CD14-positive monocyte (primary cell): ENCODE data around the gene SCG2. TPM values are rescaled to one million over a fixed set of nuclear protein-coding genes. Genes with fewer than 3 reads are reported as not detected.

Experiments used
- DNase-seq, 3 donors: peaks; one replicate each; pipeline ENCODE4 v3.0.0-alpha.2; 2011 to 2022
- H2AFZ ChIP-seq: 2 replicates; pipeline ENCODE4 v1.6.0; 2012; ENCODE audit warnings: mild to moderate bottlenecking, low read depth, low read length, inconsistent platforms; ENCODE audit not compliant: insufficient read depth, poor library complexity, severe bottlenecking
- H3K27ac ChIP-seq, 2 donors: 1 replicate in 1 of 2; 2 replicates in 1 of 2; pipeline ENCODE4 v1.5.1; 2012 to 2013; ENCODE audit warnings: low read length in 2 of 2, control low read depth in 1 of 2, inconsistent platforms in 1 of 2, low read depth in 1 of 2, mild to moderate bottlenecking in 1 of 2
- H3K27me3 ChIP-seq, 2 donors: one replicate each; pipeline versions ENCODE4 v1.6.0 to v1.6.1; 2011 to 2013; ENCODE audit warnings: low read length in 2 of 2; ENCODE audit not compliant: control insufficient read depth in 2 of 2, insufficient read depth in 2 of 2
- H3K36me3 ChIP-seq, 2 donors: replicated peaks in 1 of 2; 1 replicate in 1 of 2; 2 replicates in 1 of 2; pipeline versions ENCODE4 v1.5.1 to v1.6.1; 2012 to 2013; ENCODE audit warnings: low read length in 2 of 2, control low read depth in 1 of 2, inconsistent platforms in 1 of 2, mild to moderate bottlenecking in 1 of 2; ENCODE audit not compliant: insufficient read depth in 2 of 2, control insufficient read depth in 1 of 2
- H3K4me1 ChIP-seq, 2 donors: 1 replicate in 1 of 2; 2 replicates in 1 of 2; pipeline versions ENCODE4 v1.5.1 to v1.6.1; 2012 to 2013; ENCODE audit warnings: low read length in 2 of 2, control low read depth in 1 of 2, inconsistent platforms in 1 of 2, mild to moderate bottlenecking in 1 of 2, moderate library complexity in 1 of 2; ENCODE audit not compliant: insufficient read depth in 2 of 2, control insufficient read depth in 1 of 2
- H3K4me2 ChIP-seq: replicated peaks from 2 replicates; pipeline ENCODE3; 2012; ENCODE audit warnings: low read length, moderate library complexity, mild to moderate bottlenecking; ENCODE audit not compliant: poor library complexity, severe bottlenecking; ENCODE audit errors: extremely low read depth
- H3K4me3 ChIP-seq, 3 experiments: fragments of 200-600 bp in 1 of 3; sonication (generic) in 1 of 3; replicated peaks in 1 of 3; 1 replicate in 2 of 3; 2 replicates in 1 of 3; pipeline ENCODE4 v1.5.1; 2011 to 2013; ENCODE audit warnings: low read length in 3 of 3, mild to moderate bottlenecking in 3 of 3, control low read depth in 2 of 3, low read depth in 2 of 3, inconsistent platforms in 1 of 3, moderate library complexity in 1 of 3
- H3K79me2 ChIP-seq: 2 replicates; pipeline ENCODE4 v1.6.0; 2012; ENCODE audit warnings: mild to moderate bottlenecking, control low read depth, inconsistent platforms, low read length, moderate library complexity; ENCODE audit not compliant: insufficient read depth
- H3K9ac ChIP-seq: 2 replicates; pipeline ENCODE4 v1.6.0; 2017; ENCODE audit warnings: low read length, mild to moderate bottlenecking; ENCODE audit not compliant: insufficient read depth, poor library complexity, severe bottlenecking
- H3K9me3 ChIP-seq, 2 donors: replicated peaks in 1 of 2; 1 replicate in 1 of 2; 2 replicates in 1 of 2; pipeline versions ENCODE4 v1.5.1 to v1.6.1; 2012 to 2013; ENCODE audit warnings: low read length in 2 of 2, control low read depth in 1 of 2; ENCODE audit not compliant: control insufficient read depth in 1 of 2, insufficient read depth in 1 of 2
- H4K20me1 ChIP-seq: 2 replicates; pipeline ENCODE4 v1.6.0; 2012; ENCODE audit warnings: mild to moderate bottlenecking, low read length, control low read depth, moderate library complexity; ENCODE audit not compliant: insufficient read depth
- H3K27ac Mint-ChIP-seq, 7 donors: one replicate each; pipeline ENCODE4 v1.8.0; 2020; ENCODE audit warnings: mild to moderate bottlenecking in 7 of 7, mixed read lengths in 7 of 7, moderate library complexity in 6 of 7, inconsistent platforms in 2 of 7
- H3K27me3 Mint-ChIP-seq, 3 donors: one replicate each; pipeline ENCODE4 v1.8.0; 2021 to 2022; ENCODE audit warnings: low read depth in 3 of 3, mild to moderate bottlenecking in 3 of 3, mixed read lengths in 3 of 3, moderate library complexity in 3 of 3, inconsistent platforms in 1 of 3
- H3K36me3 Mint-ChIP-seq, 2 donors: one replicate each; pipeline ENCODE4 v1.8.0; 2020; ENCODE audit warnings: mixed read lengths in 2 of 2, inconsistent platforms in 1 of 2, mild to moderate bottlenecking in 1 of 2
- H3K4me1 Mint-ChIP-seq: one replicate; pipeline ENCODE4 v1.8.0; 2020; ENCODE audit warnings: mild to moderate bottlenecking, mixed read lengths
- H3K4me3 Mint-ChIP-seq, 2 donors: one replicate each; pipeline ENCODE4 v1.8.0; 2020; ENCODE audit warnings: mild to moderate bottlenecking in 2 of 2, mixed read lengths in 2 of 2, moderate library complexity in 1 of 2
- H3K9me3 Mint-ChIP-seq, 7 donors: one replicate each; pipeline ENCODE4 v1.8.0; 2020 to 2022; ENCODE audit warnings: mixed read lengths in 7 of 7, mild to moderate bottlenecking in 6 of 7, moderate library complexity in 6 of 7, inconsistent platforms in 2 of 7
- CTCF ChIP-seq: fragments of 200-600 bp; IDR thresholded peaks from one replicate; pipeline ENCODE4 v1.8.0; 2022; ENCODE audit warnings: antibody characterized with exemption, mild to moderate bottlenecking
- WGBS: methylation state at CpG from one replicate; pipeline ENCODE4 v1.1.5; 2013; ENCODE audit warnings: missing lambda C conversion rate; ENCODE audit not compliant: insufficient coverage; 5-methylcytosine and 5-hydroxymethylcytosine counted together
- intact Hi-C, 2 donors: fragments of 100-400 bp; cut with micrococcal nuclease; formaldehyde crosslinking; loops; one replicate each; pipeline versions ENCODE4 v1.15.0 to v1.15.1; 2023
- polyA plus RNA-seq, 3 donors: library from polyadenylated mRNA; depleted of rRNA in 1 of 3; unstranded in 2 of 3; stranded (reverse) in 1 of 3; fragments of 300-500 nt in 2 of 3; fragments of >200 nt in 1 of 3; fragmentation: Illumina TruSeq in 2 of 3; gene quantifications; 1 replicate in 2 of 3; 2 replicates in 1 of 3; pipeline ENCODE4 v1.2.3, GENCODE V29; 2012 to 2021

The SCG2 gene
- polyA plus RNA-seq, 3 donors = not detected

- H3K27me3 ChIP-seq = no peaks in the 10 kb centered on the region
- no peak for DNase-seq
- H3K27ac ChIP-seq = no peak overlapping the region
- no peak overlapping the region for H3K9ac ChIP-seq
- no peak overlapping the region for H3K27ac Mint-ChIP-seq
- H3K4me2 ChIP-seq = no peak overlapping the region
- no peaks in the 10 kb centered on the region for H3K4me1 ChIP-seq
- H3K4me3 ChIP-seq = no peak overlapping the region
- no peaks in the 10 kb centered on the region for H3K36me3 Mint-ChIP-seq
- H3K4me3 Mint-ChIP-seq = no peak overlapping the region
- H3K27me3 Mint-ChIP-seq = peaks cover 2 to 5% (median 2%) of the 10 kb centered on the region in 3 donors
- no peaks in the 10 kb centered on the region for H3K4me1 Mint-ChIP-seq
- H3K9me3 ChIP-seq = no peaks in the 10 kb centered on the region
- no CpG with 5 or more reads among the region's 2 CpGs for WGBS
- H3K9me3 Mint-ChIP-seq = peaks cover 0 to 4% (median 0%) of the 10 kb centered on the region in 7 donors
- H2AFZ ChIP-seq = no peak overlapping the region
- TF ChIP-seq CTCF = no peak
- no peaks in the 10 kb centered on the region for H4K20me1 ChIP-seq
- H3K79me2 ChIP-seq = no peaks in the 10 kb centered on the region
- H3K36me3 ChIP-seq = no peaks in the 10 kb centered on the region
- intact Hi-C loops = no loop called here
These were observed 40.1 kb downstream of the SCG2 start for GRCh38 chr2:223562078-223562477.

GRCh38 chr2:223560749-223561435, 41.3 kb downstream of the SCG2 start:
- Histone ChIP-seq H3K36me3 (no peaks in the 10 kb centered on the region), H3K4me1 (no peaks in the 10 kb centered on the region), H3K27me3 (no peaks in the 10 kb centered on the region), H3K79me2 (no peaks in the 10 kb centered on the region), H3K27ac (no peak overlapping the region), H3K4me3 (no peak overlapping the region), H3K9ac (no peak overlapping the region), H4K20me1 (no peaks in the 10 kb centered on the region), H3K4me2 (no peak overlapping the region), H2AFZ (no peak overlapping the region), H3K9me3 (no peaks in the 10 kb centered on the region)
- Mint-ChIP-seq H3K4me3 (no peak overlapping the region), H3K27ac (no peak overlapping the region), H3K27me3 (peaks cover 2 to 5% (median 2%) of the 10 kb centered on the region in 3 donors), H3K9me3 (peaks cover 0 to 3% (median 0%) of the 10 kb centered on the region in 7 donors), H3K36me3 (no peaks in the 10 kb centered on the region), H3K4me1 (no peaks in the 10 kb centered on the region)
- intact Hi-C loops = no loop called here
- 84% methylated on average over 7 of the region's 7 CpGs for WGBS
- no peak for DNase-seq
- TF ChIP-seq CTCF = no peak
